Measurements from ENCODE around the gene RASGRF1.

The RASGRF1 gene

GRCh38 chr15:79099692-79100091, 9.1 kb upstream of the RASGRF1 start:
- no peak for FAIRE-seq

DNA sequence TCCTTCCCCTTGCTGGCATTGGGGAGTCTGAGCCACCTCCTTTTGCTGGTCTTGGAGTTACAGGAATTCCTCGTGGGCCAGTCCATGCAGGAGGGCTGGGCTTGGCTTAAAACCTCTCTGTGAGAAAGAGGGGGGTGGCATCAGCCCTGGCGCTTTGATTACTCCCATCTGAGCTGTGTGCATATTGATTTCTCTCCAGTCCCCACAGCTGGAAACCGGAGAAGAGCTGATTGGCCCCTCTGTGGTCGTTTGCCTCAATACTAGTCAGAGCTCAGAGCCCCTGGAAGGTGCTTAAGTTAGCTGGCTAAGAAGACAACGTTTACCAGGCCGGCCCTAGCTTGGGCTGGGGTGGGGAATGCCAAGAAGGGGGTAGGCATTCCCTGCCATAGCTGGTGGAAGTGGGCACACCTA, 4.0 kb upstream of the RASGRF1 start:
- FAIRE-seq: no peak

DNA sequence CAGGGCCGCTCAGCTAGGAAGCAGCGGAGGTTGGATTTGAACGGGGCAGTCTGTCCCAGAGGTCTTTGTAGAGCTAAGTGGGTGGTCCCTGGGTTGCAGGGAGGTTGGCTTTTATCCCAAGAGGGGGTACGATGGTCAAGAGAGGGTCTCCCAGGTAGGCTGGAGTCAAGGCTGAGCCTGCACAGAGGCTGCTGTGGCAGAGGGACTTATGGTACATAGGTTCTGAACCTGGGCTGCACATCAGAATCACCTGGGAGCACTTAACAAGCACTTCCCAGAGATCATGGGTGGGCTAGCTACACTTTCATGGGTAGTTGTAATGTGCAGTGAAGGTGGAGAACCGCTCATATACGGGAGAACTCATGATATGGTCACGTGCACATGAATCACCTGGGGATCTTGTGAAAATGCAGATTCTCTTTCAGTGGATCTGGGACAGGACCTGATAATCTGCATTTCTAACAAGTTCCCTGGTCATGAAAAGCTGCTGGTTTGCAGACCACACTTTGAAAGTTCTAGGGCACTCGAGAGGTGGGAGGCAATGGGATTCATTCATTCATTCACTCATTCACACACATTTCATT, 2.9 kb upstream of the RASGRF1 start:
- FAIRE-seq: no peak

DNA sequence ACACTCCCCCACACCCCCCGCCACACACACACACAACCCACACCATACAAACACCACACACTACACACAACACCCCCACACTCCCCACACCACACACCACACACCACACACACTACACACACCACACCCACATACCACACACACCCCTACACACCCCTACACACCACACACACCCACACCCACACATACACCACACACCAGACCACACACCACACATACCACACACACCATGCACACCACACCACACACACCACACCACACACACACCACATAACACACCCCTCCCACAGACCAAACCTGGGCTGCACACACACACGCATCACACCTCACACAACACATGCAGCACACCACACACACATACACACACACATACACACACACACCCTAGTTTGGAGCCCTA, 1.8 kb upstream of the RASGRF1 start:
- FAIRE-seq: no peak

DNA sequence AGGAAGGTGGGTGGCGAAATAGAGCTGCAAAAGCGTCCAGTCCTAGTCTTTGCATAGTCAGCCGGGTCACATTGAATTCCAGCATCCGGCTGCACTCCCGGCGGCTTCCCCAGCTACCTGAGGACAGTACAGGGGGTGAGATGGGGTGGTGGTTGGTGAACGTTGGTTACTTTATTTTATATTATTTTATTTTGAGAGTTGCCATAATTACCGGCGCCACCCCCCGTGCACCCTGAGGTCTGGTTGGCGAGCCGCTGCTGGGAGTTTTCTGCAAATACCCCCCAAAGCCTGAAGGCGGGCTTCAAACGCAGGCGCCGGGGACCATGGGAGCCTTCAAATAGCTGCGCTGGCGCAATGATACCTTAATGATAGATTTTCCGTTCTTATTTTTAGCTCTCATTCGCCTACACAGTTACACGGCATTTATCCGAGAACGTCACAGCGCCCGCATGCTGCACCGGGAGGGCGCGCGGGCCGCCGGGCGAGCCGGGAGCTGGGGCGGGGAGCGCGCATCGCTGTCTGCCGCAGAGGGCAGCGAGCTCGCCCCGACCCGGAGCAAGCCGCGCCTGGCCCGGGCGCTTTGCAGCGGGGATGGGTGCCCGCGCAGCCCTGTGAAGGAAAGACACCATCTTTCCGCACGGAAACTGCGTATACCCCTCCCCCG, 756 bp upstream of the RASGRF1 start:
- no peak for FAIRE-seq

DNA sequence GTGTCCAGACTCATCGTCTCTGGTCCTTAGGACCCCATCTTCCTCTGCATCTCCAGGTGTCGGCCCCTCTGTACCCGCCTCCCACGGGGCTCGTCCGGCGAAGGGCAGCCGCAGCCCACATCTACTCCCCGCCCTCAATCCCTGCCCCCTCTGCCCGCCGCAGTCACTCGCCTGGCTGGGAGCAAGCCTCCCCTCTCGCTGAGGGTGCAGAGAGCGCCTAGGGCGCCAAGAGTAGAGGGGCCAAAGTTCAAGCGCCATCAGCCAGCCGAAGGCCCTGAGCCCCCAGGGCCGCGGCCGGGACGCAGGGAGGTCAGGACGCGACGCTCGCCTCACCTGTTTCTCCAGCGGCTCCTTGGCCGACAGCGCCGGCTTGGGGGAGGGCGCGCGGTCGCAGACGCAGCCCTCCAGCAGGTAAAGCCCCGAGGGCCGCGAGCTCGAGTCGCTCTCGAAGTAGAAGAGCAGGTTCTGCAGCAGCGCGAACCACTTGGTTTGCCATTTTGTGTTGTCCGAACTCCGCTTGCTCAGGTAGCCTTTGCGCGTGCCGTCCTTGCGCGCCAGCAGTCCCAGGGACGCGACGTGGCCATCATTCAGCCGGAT, 592 bp downstream of the RASGRF1 start:
- no peak for FAIRE-seq

DNA sequence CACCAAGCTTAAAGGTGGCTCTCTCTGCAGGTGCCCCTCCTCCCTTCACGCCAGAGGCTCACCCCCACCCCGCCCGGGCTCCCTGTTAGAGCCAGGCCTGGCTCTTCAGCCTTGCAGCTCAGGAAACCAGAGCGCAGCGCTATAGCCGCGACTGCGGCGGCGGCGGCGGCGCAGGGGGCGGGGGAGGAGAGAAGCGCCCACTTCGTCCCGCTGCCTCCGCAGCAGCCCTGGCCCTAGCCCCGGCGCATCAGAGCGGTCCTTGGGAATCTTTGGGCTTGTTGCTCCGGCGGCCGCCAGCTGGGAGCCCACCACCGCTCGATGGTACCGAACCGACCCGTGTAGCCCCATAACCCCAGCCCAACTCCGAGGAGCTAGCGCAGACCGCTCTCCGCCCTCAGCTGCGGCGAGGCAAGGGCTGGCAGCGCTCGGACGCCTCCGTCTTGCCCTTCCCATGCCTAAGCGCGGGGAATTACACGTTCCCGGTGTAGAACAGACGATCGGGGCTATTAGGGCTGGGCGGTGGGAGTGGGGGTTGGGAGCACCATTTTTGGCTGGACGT, 1.2 kb downstream of the RASGRF1 start:
- no peak for FAIRE-seq

- no peak for FAIRE-seq
Measured at GRCh38 chr15:79088426-79089205, 2.0 kb downstream of the RASGRF1 start.

DNA sequence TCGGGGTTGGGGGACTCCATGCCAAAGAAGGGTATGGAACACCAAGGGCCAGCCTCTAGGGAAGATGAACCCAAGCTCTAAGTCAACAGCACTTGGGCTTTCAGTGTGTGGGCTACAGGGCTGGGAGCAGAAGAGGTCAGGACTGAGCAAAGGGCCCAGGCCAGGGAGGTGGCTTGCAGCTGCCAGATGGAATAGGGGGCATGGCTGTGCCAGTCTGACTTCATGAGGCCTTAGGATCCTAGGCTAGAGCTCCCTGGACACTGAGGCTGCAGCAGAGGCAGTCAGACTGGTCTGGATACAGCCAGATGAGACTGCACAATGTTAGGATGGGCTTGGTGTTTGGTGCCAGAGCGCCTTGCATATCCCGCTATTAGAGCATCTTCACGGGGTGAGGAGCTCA, 3.8 kb downstream of the RASGRF1 start:
- no peak for FAIRE-seq

DNA sequence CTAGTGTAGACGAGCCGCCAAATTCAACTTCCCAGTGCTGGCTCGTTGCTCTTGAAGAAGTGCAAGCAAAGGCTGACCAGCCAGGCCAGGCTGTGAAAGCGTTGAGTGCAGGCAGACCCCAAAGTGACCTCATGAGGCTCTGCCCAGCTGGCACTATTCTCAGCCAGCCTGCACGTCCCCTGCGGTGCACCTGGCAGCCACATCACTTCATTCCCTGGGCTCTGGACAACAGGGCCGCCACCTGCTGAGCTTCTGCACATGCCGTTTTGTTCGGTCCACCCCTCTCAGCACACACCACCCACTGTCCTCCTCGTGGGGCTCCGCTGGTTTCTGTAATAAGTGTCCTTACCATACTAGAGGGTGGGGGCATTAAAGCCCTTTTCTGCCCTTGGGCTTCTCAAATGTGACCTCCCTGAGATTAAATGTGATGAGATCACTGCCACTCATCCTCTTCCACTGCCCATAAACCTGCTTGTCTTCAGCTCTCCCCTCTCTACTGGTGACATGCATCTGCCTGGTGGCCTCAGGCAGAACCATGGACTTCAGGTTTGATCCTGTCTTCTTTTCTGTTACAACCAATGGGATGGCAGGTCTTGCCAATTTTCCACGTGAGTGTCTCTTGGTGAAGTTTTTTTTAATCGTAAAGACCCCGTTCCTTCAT, 6.1 kb downstream of the RASGRF1 start:
- no peak for FAIRE-seq

DNA sequence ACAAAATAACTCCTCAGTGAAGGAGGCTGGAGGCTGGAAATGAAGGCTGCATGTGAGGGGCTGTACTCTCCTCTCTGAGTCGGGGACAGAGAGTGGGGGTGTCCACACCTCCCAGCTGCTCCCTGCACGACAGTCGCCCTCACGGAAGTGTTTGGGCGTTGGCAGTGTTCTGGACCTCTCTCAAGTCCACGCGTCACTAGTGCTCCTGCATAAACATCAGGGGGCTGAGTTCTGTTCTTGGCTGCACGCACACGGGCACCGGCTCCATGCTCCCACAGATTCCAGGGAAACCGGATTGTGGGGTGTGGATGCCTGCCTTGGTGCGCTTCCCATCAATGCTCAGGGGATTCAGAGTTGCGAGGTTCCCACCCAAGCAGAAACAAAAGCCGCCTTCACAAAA, 7.4 kb downstream of the RASGRF1 start:
- FAIRE-seq: no peak

- FAIRE-seq: no peak
Measured at GRCh38 chr15:79082363-79083070, 8.1 kb downstream of the RASGRF1 start.

DNA sequence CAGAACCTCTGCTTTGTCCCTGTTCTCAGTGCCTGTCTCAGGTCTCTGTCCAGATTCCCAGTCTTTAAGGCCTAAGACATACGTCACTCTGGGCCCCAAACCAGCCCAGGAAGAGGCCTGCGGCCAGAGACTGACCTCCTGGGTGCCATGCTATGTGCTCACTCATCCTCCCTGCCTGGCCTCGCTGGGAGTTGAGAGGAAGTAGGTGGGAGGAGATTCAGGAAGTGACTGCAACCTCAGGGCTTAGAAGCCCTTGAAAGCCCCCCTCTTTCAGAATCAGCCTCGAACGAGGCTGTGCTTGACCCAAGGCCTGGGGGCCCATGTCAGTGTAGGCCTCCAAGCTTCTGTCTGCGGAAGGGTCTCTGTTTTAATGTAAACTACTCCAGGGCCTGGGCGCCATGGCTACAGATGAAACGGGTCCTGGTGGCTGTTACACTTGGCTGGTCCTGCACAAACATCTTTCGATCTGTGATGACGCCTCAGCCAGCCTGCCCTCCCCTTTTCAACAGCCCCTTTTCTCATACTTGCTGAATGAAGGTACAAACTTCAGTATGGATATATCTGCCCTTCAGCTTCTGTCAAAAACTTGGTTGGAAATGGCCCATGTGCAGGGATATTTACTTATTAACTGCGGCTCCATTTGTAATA, 11.7 kb downstream of the RASGRF1 start:
- no peak for FAIRE-seq

- no peak for FAIRE-seq
Measured at GRCh38 chr15:79078003-79078402, 12.6 kb downstream of the RASGRF1 start.

DNA sequence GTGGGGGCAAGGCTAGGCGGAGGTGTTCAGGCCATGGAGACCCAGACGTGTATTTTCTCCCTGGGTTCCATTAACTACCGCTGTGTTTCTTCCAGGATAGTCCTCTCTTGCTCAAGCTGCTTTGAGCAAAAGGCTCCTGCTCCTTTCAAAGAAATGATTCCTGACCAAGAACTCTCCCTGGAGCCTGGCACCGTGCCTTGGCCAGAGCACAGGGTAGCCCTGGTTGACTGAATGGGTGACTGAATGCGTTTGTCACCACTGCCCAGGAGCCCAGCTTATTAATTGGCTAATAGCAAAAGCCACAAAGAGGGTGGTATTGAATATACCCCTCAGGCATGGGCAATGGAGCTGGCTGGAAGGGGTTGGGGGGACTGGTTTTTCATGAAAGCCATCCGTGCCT, 13.9 kb downstream of the RASGRF1 start:
- no peak for FAIRE-seq

- FAIRE-seq: no peak
Measured at GRCh38 chr15:79075256-79075655, 15.3 kb downstream of the RASGRF1 start.

GRCh38 chr15:79073336-79073735, 17.2 kb downstream of the RASGRF1 start:
- FAIRE-seq: no peak

- FAIRE-seq: no peak
Measured at GRCh38 chr15:79071901-79072300, 18.7 kb downstream of the RASGRF1 start.

DNA sequence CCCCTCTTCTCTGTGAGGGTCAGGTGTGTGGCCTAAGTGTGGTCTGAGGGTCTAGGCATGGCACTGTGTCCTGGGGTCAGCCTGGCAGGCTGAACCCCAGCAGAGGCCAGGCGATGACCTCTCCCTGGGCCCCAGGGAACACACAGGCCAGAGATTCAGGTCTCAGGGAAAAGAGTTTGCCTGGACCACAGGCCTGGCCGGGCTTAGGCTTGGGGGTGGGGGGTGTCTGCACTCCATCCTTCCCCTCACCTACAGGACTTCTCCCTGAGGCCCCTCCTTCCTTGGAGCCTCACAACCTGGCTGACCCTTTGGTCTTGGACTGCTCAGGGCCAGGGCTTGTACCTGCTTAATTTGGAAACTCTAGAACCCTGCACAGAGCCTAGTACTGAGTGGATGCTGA, 21.8 kb downstream of the RASGRF1 start:
- FAIRE-seq: no peak

DNA sequence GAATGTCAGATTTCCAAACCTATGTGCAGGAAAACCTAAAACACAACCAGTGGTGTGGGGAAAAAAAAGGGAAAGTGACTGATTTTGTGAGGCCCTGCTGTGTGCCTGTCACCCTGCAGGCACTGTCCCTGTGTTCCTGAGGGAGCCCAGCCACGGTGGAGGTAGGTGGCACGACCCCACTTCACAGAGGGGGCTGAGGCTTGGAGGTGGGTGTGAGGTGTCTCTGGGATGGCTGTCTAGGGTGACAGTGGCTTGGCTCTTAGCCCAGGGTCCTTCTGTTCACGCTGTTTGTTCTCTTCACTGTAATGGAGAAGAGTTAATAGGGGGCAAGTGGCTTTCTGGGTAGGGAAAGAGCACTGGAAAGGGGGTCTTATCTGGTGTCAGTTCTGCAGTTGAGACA, 22.6 kb downstream of the RASGRF1 start:
- no peak for FAIRE-seq

DNA sequence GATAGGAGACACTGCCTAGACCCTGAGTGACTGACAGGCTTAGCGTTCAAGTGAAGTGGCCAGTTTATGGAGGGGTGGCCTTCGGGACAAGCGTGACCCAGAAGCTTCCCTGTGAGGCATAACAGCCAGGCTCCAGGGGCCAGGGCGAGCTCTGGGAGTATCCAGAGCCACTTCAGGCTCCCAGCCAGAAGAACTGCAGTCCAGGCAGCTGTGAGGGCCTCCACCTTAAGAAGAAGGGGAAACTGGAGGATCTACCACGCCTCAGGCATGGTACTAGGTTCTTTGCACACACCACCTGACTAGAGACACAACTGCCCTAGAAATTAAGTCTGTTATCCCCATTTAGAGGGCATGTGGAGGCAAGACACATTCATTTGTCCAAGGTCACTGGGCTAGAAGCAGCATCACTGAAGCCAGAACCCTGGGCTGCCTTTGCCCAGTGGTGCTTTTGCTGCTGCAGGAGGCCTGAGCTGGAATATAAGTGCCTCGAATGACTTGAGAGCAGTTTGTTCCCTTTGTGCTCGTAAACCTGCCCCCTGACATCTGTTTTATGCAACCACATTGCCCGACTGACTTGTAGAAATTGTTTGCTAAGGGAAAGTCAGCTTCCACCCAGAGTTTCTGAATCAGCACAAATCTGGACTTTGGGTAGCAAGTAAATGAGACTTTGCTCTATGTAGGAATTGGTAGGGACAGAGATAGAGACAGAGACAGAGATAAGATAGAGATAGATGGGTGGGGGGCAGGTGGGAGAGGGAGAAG, 23.3 kb downstream of the RASGRF1 start:
- FAIRE-seq: no peak
